ENCODE data around the gene NARS2.
"Not testable (repeated sequence)": the region's sequence is repeated elsewhere in the genome, so short reads cannot be mapped to it uniquely, and the experiment has no call there.

NARS2 gene

GRCh38 chr11:78472905-78473304 is 101.8 kb downstream of the NARS2 start:
- no peak overlapping the region for H3K27ac Mint-ChIP-seq
- peaks cover 30% of the 10 kb centered on the region for H3K36me3 Mint-ChIP-seq (ENCODE audit: low read depth)
- DNase-seq (ENCODE audit: low spot score), result no peak
- H3K9me3 Mint-ChIP-seq, result no peaks in the 10 kb centered on the region
- H3K4me3 Mint-ChIP-seq, result no peak overlapping the region
- peaks cover 7% of the 10 kb centered on the region for H3K4me1 Mint-ChIP-seq (ENCODE audit: low read depth)
- no peaks in the 10 kb centered on the region for H3K27me3 Mint-ChIP-seq (ENCODE audit: low read depth)

GRCh38 chr11:78472382-78472781 is 102.3 kb downstream of the NARS2 start:
- Mint-ChIP-seq H3K9me3 (no peaks in the 10 kb centered on the region), H3K36me3 (ENCODE audit: low read depth) (peaks cover 31% of the 10 kb centered on the region), H3K27ac (no peak overlapping the region), H3K4me3 (no peak overlapping the region), H3K4me1 (ENCODE audit: low read depth) (peaks cover 5% of the 10 kb centered on the region), H3K27me3 (ENCODE audit: low read depth) (no peaks in the 10 kb centered on the region)
- no peak for DNase-seq (ENCODE audit: low spot score)

- H3K4me3 Mint-ChIP-seq, result no peak overlapping the region
- H3K27me3 Mint-ChIP-seq (ENCODE audit: low read depth), result no peaks in the 10 kb centered on the region
- no peak overlapping the region for H3K27ac Mint-ChIP-seq
- H3K4me1 Mint-ChIP-seq (ENCODE audit: low read depth), result peaks cover 9% of the 10 kb centered on the region
- DNase-seq (ENCODE audit: low spot score), result no peak
- H3K9me3 Mint-ChIP-seq, result no peaks in the 10 kb centered on the region
- peaks cover 25% of the 10 kb centered on the region for H3K36me3 Mint-ChIP-seq (ENCODE audit: low read depth)
Observed at GRCh38 chr11:78470861-78471442, 103.7 kb downstream of the NARS2 start.

GRCh38 chr11:78469896-78470295 is 104.8 kb downstream of the NARS2 start:
- Mint-ChIP-seq H3K9me3 (no peaks in the 10 kb centered on the region), H3K4me1 (ENCODE audit: low read depth) (peaks cover 17% of the 10 kb centered on the region), H3K36me3 (ENCODE audit: low read depth) (peaks cover 28% of the 10 kb centered on the region), H3K4me3 (no peak overlapping the region), H3K27me3 (ENCODE audit: low read depth) (no peaks in the 10 kb centered on the region), H3K27ac (no peak overlapping the region)
- DNase-seq (ENCODE audit: low spot score), result no peak

GRCh38 chr11:78467931-78468330 is 106.7 kb downstream of the NARS2 start:
- H3K27me3 Mint-ChIP-seq (ENCODE audit: low read depth), result no peaks in the 10 kb centered on the region
- H3K4me1 Mint-ChIP-seq (ENCODE audit: low read depth), result peaks cover 28% of the 10 kb centered on the region
- H3K27ac Mint-ChIP-seq, result no peak overlapping the region
- H3K9me3 Mint-ChIP-seq, result no peaks in the 10 kb centered on the region
- peaks cover 33% of the 10 kb centered on the region for H3K36me3 Mint-ChIP-seq (ENCODE audit: low read depth)
- no peak for DNase-seq (ENCODE audit: low spot score)
- no peak overlapping the region for H3K4me3 Mint-ChIP-seq

- Mint-ChIP-seq H3K27me3 (ENCODE audit: low read depth) (no peaks in the 10 kb centered on the region), H3K36me3 (ENCODE audit: low read depth) (peaks cover 30% of the 10 kb centered on the region), H3K9me3 (no peaks in the 10 kb centered on the region), H3K4me3 (no peak overlapping the region), H3K27ac (no peak overlapping the region), H3K4me1 (ENCODE audit: low read depth) (peaks cover 28% of the 10 kb centered on the region)
- DNase-seq (ENCODE audit: low spot score), result no peak
Observed at GRCh38 chr11:78467370-78467769, 107.3 kb downstream of the NARS2 start.

GRCh38 chr11:78465169-78465942 is 109.3 kb downstream of the NARS2 start:
- Mint-ChIP-seq H3K9me3 (no peaks in the 10 kb centered on the region), H3K4me3 (peak overlapping the region; percentile 69), H3K36me3 (ENCODE audit: low read depth) (peaks cover 42% of the 10 kb centered on the region), H3K27ac (peak overlapping the region; percentile 93), H3K4me1 (ENCODE audit: low read depth) (peaks cover 41% of the 10 kb centered on the region), H3K27me3 (ENCODE audit: low read depth) (no peaks in the 10 kb centered on the region)
- DNase-seq (ENCODE audit: low spot score), result peak; percentile 64

GRCh38 chr11:78464787-78465168 is 109.9 kb downstream of the NARS2 start:
- H3K27me3 Mint-ChIP-seq (ENCODE audit: low read depth); DNase-seq (ENCODE audit: low spot score); H3K9me3 Mint-ChIP-seq; H3K4me3 Mint-ChIP-seq: not testable (repeated sequence)
- H3K36me3 Mint-ChIP-seq (ENCODE audit: low read depth), result peaks cover 47% of the 10 kb centered on the region
- peak overlapping the region; percentile 89 for H3K27ac Mint-ChIP-seq
- H3K4me1 Mint-ChIP-seq (ENCODE audit: low read depth), result peaks cover 44% of the 10 kb centered on the region

GRCh38 chr11:78460471-78460870 is 114.2 kb downstream of the NARS2 start:
- Mint-ChIP-seq H3K4me1 (ENCODE audit: low read depth) (peaks cover 37% of the 10 kb centered on the region), H3K9me3 (peaks cover 7% of the 10 kb centered on the region), H3K27me3 (ENCODE audit: low read depth) (no peaks in the 10 kb centered on the region), H3K36me3 (ENCODE audit: low read depth) (peaks cover 69% of the 10 kb centered on the region), H3K4me3 (no peak overlapping the region), H3K27ac (peak overlapping the region; percentile 15)
- DNase-seq (ENCODE audit: low spot score), result no peak

- Mint-ChIP-seq H3K4me1 (ENCODE audit: low read depth) (peaks cover 36% of the 10 kb centered on the region), H3K27ac (peak overlapping the region; percentile 6), H3K9me3 (peaks cover 7% of the 10 kb centered on the region), H3K4me3 (no peak overlapping the region), H3K36me3 (ENCODE audit: low read depth) (peaks cover 69% of the 10 kb centered on the region), H3K27me3 (ENCODE audit: low read depth) (no peaks in the 10 kb centered on the region)
- DNase-seq (ENCODE audit: low spot score), result no peak
Observed at GRCh38 chr11:78459738-78460137, 114.9 kb downstream of the NARS2 start.

- peaks cover 44% of the 10 kb centered on the region for H3K4me1 Mint-ChIP-seq (ENCODE audit: low read depth)
- no peak overlapping the region for H3K4me3 Mint-ChIP-seq
- no peak overlapping the region for H3K27ac Mint-ChIP-seq
- H3K36me3 Mint-ChIP-seq (ENCODE audit: low read depth), result peaks cover 63% of the 10 kb centered on the region
- H3K9me3 Mint-ChIP-seq, result peaks cover 7% of the 10 kb centered on the region
- no peak for DNase-seq (ENCODE audit: low spot score)
- H3K27me3 Mint-ChIP-seq (ENCODE audit: low read depth), result no peaks in the 10 kb centered on the region
Observed at GRCh38 chr11:78457448-78457847, 117.2 kb downstream of the NARS2 start.

- Mint-ChIP-seq H3K27ac (peak overlapping the region; percentile 90), H3K4me3 (peak overlapping the region; percentile 46), H3K27me3 (ENCODE audit: low read depth) (no peaks in the 10 kb centered on the region), H3K9me3 (no peaks in the 10 kb centered on the region), H3K36me3 (ENCODE audit: low read depth) (peaks cover 44% of the 10 kb centered on the region), H3K4me1 (ENCODE audit: low read depth) (peaks cover 41% of the 10 kb centered on the region)
- no peak for DNase-seq (ENCODE audit: low spot score)
Observed at GRCh38 chr11:78453140-78453935, 121.3 kb downstream of the NARS2 start.

GRCh38 chr11:78451371-78452150 is 123.1 kb downstream of the NARS2 start:
- H3K27ac Mint-ChIP-seq, result peak overlapping the region; percentile 16
- H3K4me3 Mint-ChIP-seq, result peak overlapping the region; percentile 1
- no peaks in the 10 kb centered on the region for H3K9me3 Mint-ChIP-seq
- H3K4me1 Mint-ChIP-seq (ENCODE audit: low read depth), result peaks cover 39% of the 10 kb centered on the region
- no peak for DNase-seq (ENCODE audit: low spot score)
- no peaks in the 10 kb centered on the region for H3K27me3 Mint-ChIP-seq (ENCODE audit: low read depth)
- H3K36me3 Mint-ChIP-seq (ENCODE audit: low read depth), result peaks cover 30% of the 10 kb centered on the region
